ENCODE measurements around the gene MYLK. TPM values are rescaled to one million over a fixed set of nuclear protein-coding genes. Genes with fewer than 3 reads are reported as not detected.

MYLK gene
- total RNA-seq, 1 experiment from 2014 or later, result 262 TPM

GRCh38 chr3:123644358-123644757 lies 239.8 kb downstream of the MYLK start:
- no peak for DNase-seq (ENCODE audit: low read depth)

- no peak for DNase-seq (ENCODE audit: low read depth)
Observed at GRCh38 chr3:123642957-123643330, 241.2 kb downstream of the MYLK start.

- DNase-seq (ENCODE audit: low read depth), result peak; percentile 89
Observed at GRCh38 chr3:123642182-123642956, 241.8 kb downstream of the MYLK start.

DNA sequence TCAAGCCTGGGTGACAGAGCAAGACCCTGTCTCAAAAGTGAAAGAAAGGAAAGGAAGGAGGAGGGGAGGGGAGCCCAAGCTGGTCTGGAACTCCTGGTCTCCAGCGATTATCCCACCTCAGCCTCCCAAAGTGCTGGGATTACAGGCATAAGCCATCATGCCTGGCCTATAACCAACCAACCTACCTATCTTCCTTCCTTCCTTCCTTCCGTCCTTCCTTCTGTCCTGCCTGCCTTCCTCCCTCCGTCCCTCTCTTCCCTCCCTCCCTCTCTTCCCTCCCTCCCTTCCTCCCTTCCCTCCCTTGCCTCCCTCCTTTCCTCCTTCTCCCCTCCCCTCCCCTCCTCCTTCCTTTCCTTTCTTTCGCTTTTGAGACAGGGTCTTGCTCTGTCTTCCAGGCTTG lies 242.6 kb downstream of the MYLK start:
- DNase-seq (ENCODE audit: low read depth), result no peak

- DNase-seq (ENCODE audit: low read depth), result peak; percentile 51
Observed at GRCh38 chr3:123640740-123641462, 243.2 kb downstream of the MYLK start.

GRCh38 chr3:123640311-123640710 lies 243.8 kb downstream of the MYLK start:
- no peak for DNase-seq (ENCODE audit: low read depth)

DNA sequence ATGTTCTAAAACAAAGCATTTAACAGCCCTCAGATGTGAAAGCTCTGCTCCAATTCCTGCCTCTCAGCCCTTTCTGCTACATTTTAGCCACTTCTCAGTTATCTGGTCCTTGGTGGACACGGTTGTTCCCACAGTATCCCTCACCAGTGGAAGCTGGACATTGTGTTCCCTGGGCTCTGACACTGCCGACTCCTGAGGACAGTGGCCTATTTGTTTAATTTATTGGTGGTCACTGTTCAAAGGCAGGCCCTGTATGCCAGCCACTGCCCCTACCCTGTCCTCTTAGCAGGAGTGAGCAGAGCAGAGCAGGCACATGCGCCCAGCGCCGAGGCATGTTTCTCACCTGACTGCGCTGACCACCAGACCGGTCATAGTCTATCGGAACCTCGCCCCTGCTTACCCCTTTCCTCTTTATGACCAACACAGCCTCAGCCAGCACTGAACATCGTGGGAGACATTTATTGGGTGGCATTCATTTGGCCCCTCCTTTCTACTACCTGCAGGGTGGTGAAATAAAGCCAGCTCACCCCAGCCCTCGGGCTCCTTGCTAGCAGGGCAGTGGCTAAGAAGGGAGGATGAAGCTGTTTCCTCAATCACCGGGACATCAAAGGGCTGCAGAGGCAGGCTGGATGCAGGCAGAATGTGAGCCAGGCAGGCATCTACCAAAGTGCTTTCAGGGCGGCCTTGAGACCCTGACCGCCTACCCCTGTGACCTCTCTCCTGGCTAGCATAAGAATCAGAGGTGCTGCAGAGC lies 245.0 kb downstream of the MYLK start:
- DNase-seq (ENCODE audit: low read depth), result no peak

- no peak for DNase-seq (ENCODE audit: low read depth)
Observed at GRCh38 chr3:123637841-123638240, 246.3 kb downstream of the MYLK start.

DNA sequence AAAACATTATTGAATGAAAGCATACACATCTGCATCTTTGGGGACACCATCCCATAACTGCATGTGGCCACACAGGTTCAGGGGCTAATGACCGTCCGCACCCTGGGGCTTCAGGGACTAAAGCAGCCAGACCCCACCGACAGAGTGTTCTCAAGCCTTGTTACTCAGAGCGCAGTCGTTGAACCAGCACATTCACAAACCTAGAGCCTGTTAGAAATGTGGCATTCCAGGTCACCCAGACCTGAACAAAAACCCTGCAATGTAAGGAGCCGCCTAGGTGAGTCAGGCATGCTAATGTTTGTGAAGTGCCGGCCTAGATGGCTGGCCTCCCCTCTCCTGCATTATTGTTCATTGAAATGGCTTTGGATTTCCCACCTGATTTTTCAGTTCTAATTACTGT lies 247.0 kb downstream of the MYLK start:
- no peak for DNase-seq (ENCODE audit: low read depth)

DNA sequence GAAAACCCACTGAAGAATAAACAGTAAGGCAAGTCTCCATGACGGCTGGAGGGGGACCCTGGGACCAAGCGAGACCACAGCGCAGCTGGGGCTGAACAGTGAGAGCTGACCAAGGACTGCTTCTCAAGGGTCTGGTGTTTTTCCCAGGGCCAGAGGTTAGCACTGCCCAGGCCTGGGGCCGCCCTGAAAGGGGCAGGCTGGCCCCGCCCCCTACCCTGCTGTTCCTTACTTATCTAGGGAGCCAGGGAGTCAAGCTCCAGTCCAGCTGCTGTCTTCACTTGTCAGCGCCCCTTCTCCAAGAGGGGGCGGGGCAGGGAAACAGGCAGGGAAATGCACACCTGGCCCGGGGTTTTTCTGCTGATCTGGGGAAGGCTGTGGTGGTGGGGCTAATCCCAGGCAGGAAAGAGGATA lies 247.7 kb downstream of the MYLK start:
- no peak for DNase-seq (ENCODE audit: low read depth)

DNA sequence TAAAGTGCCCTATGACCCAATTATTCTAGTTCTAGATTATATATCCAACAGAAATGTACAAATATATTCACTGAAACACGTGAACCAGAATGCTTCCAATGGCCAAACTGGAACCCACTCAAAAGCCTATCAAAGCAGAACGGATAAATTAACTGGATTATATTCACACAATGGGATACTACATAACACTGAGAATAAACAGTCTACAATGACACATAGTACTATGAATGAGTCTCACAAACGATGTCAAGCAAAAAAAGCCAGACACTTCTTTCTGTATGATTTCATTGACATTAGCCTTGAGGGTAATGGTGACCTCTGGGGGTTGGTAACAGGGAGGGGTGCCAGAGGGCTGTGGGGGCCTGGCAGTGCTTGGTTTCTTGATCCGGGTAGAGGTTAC lies 248.4 kb downstream of the MYLK start:
- DNase-seq (ENCODE audit: low read depth), result no peak

DNA sequence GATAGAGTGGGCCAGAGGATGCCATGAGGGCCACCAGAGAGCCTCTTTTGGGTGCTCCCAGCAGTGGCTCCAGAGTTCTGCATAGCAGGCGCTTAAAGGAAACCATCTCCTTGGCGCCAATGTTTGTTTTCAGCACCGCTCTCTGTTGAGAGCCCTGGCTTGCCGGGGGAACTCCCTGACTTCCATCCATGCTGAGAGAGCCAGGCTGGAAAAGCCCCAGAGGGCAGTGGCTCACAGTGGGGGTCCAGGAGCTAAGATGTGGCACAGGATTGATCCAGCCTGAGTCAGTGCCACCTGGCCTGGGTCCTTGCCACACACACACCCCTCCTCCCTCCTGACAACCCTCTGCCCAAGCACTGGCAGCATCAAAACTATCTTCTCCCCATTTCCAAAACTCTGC lies 248.9 kb downstream of the MYLK start:
- peak; percentile 54 for DNase-seq (ENCODE audit: low read depth)

GRCh38 chr3:123634149-123635051 lies 249.7 kb downstream of the MYLK start:
- DNase-seq (ENCODE audit: low read depth), result peak; percentile 36

- no peak for DNase-seq (ENCODE audit: low read depth)
Observed at GRCh38 chr3:123633530-123633929, 250.6 kb downstream of the MYLK start.

DNA sequence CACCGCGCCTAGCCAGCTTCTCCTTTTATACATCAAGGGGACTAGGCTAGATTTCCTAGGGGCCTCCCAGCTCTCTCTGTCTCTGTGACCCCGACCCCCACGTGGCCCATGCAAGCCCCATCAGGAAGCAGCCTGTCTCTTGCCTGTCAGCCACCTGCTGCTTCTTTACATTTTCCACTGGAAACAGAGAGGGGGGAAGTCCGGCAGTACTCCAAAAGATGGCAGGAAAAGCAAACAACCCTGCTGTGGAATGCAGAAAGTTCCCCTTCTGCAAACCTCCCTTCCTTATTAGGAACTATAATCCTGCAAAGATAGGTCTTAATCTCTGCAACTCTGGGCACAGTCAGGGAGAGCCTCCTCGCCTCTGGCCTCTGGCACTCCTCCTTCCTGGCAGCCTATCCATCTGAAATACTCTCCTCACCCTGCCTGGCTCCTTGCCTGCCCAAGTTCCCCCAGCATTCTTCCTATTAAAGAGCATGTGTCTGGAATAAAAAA lies 251.9 kb downstream of the MYLK start:
- DNase-seq (ENCODE audit: low read depth), result no peak

GRCh38 chr3:123629747-123630047 lies 254.4 kb downstream of the MYLK start:
- DNase-seq (ENCODE audit: low read depth), result no peak

- DNase-seq (ENCODE audit: low read depth), result no peak
Observed at GRCh38 chr3:123628996-123629746, 255.0 kb downstream of the MYLK start.

- no peak for DNase-seq (ENCODE audit: low read depth)
Observed at GRCh38 chr3:123627673-123628670, 256.2 kb downstream of the MYLK start.

DNA sequence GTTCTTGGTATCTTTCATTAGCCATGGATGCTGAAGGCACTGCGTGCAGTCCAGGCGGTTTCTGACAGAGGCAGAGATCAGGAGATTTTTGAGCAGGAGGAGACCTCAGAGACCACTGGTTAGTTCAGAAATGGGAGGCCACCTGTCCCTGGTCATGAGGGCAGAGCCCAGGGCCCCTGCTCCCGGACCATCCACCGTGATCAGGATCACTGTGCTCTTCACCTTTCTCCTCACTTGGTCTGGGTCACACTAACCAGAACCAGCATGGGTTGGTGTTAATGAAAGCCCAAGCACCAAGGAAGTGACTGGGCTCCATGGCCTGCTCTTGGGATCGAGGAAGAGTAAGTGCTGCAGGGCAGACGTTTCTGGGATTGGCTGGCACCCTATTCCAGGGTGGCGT lies 257.3 kb downstream of the MYLK start:
- DNase-seq (ENCODE audit: low read depth), result no peak

GRCh38 chr3:123624302-123624701 lies 259.8 kb downstream of the MYLK start:
- no peak for DNase-seq (ENCODE audit: low read depth)

Measured in M059J (cell line).